ENCODE data around the gene SLC44A4. TPM values are rescaled to one million over a fixed set of nuclear protein-coding genes. Genes with fewer than 3 reads are reported as not detected.

The SLC44A4 gene
- total and polyA plus RNA-seq, 9 of the 15 experiments (the other 6 are each of a cell fraction or from before 2014, with no cell fraction given), result 7.9 to 18.6 (median 11.2) TPM

DNA sequence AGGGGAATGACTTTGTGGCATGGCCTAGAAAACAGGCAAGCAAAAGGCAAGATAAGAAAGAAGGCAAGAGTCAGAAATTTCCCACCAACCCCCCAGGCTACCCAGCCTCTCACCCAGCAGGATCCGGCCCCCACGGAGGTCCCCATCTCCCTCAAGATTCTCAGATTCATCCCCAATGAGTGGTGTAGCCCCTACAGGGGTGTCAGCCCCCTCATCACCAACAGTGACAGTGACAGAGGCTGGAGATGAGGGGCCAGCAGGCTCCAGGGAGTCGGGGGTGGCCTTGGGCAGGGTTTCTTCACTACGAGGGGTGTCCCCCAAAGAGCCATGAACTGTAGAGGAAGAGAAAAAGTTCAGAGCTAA lies 17.7 kb upstream of the SLC44A4 start:
- Histone ChIP-seq H3K9me1 (ENCODE audit: control insufficient read depth, insufficient read depth, low read length) (no peaks in the 10 kb centered on the region), H3K4me1 (replicated peaks in 1 of 2; ENCODE audit: control insufficient read depth in 2 of 2, insufficient read depth in 2 of 2, low read length in 2 of 2) (peaks cover 25 to 31% of the 10 kb centered on the region in 2 experiments; a peak in 4 of 5 replicates), H3K4me3 (peak overlapping the region; percentile 68), H3K9ac (ENCODE audit: insufficient read depth in 1 of 2, low read depth in 2 of 2, low read length in 2 of 2) (peak overlapping the region; percentile 65 to 99), H4K20me1 (replicated peaks; ENCODE audit: control insufficient read depth, insufficient read depth, low read length) (peaks cover 3% of the 10 kb centered on the region; the same call in 1 of the 2 replicates), H3K9me3 (replicated peaks; ENCODE audit: control insufficient read depth, insufficient read depth, low read depth, low read length) (no peaks in the 10 kb centered on the region), H2AFZ (ENCODE audit: low read depth, low read length) (peak overlapping the region; percentile 37; the same call in 1 of the 2 replicates), H3K79me2 (ENCODE audit: control insufficient read depth, insufficient read depth, low read length) (peaks cover 49% of the 10 kb centered on the region), H3K4me2 (ENCODE audit: insufficient read depth, low read length) (peak overlapping the region; percentile 83), H3K27ac (ENCODE audit: extremely low read depth, low read depth, low read length) (peak overlapping the region; percentile 60), H3K27me3 (ENCODE audit: control insufficient read depth in 2 of 2, insufficient read depth in 2 of 2, low read length in 2 of 2) (no peaks in the 10 kb centered on the region), H3K36me3 (ENCODE audit: control insufficient read depth, insufficient read depth, low read length) (peaks cover 56% of the 10 kb centered on the region)
- FAIRE-seq, result no peak
- in situ Hi-C loops (cut with MboI), result no loop called here
- CTCF ChIA-PET (ENCODE audit: low intra/inter-chr PET ratio), result no interaction called here
- intact Hi-C loops (cut with micrococcal nuclease), result no loop called here
- 19% methylated on average over 4 of the region's 4 CpGs for WGBS (ENCODE audit: insufficient coverage, low coverage, missing lambda C conversion rate)
- DNase-seq (ENCODE audit: extremely low read depth in 1 of 4, low spot score in 3 of 4), result no peak
- no peak for ATAC-seq
- no TSS peak for BruUV-seq (replicated peaks)
- POLR2A ChIA-PET, result interaction anchor here (0.9 to 1.0 kb wide), 3 partner anchors 22 to 62 kb away, joined by 3 to 5 read pairs (median 4); no protein-coding TSS in a partner anchor
- TF ChIP-seq, protein P1, sequence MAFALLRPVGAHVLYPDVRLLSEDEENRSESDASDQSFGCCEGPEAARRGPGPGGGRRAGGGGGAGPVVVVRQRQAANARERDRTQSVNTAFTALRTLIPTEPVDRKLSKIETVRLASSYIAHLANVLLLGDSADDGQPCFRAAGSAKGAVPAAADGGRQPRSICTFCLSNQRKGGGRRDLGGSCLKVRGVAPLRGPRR (CRISPR knock-in tag; IDR thresholded peaks at IDR 0.05), result 0 out of 2 replicates have a peak, but pooled peaks have one; percentile 26
- no peak for TF ChIP-seq NFIX (CRISPR knock-in tag; IDR thresholded peaks at IDR 0.05; ENCODE audit: low read depth)
- 0 out of 2 replicates have a peak, but pooled peaks have one; percentile 6 for TF ChIP-seq E2F3 (CRISPR knock-in tag; IDR thresholded peaks at IDR 0.05)
- no peak for TF ChIP-seq FOXJ2 (tag; IDR thresholded peaks at IDR 0.05)
- TF ChIP-seq FOXP1 (CRISPR knock-in tag; IDR thresholded peaks at IDR 0.05), result 0 out of 2 replicates have a peak, but pooled peaks have one; percentile 35
- TF ChIP-seq, protein P2, sequence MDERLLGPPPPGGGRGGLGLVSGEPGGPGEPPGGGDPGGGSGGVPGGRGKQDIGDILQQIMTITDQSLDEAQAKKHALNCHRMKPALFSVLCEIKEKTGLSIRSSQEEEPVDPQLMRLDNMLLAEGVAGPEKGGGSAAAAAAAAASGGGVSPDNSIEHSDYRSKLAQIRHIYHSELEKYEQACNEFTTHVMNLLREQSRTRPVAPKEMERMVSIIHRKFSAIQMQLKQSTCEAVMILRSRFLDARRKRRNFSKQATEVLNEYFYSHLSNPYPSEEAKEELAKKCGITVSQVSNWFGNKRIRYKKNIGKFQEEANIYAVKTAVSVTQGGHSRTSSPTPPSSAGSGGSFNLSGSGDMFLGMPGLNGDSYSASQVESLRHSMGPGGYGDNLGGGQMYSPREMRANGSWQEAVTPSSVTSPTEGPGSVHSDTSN (CRISPR knock-in tag; IDR thresholded peaks at IDR 0.05; ENCODE audit: low read depth), result no peak
- TF ChIP-seq, protein P2 (tag; conservative IDR thresholded peaks at IDR 0.05; ENCODE audit: low read depth), result no peak
- TF ChIP-seq, protein P3, sequence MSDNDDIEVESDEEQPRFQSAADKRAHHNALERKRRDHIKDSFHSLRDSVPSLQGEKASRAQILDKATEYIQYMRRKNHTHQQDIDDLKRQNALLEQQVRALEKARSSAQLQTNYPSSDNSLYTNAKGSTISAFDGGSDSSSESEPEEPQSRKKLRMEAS (CRISPR knock-in tag; IDR thresholded peaks at IDR 0.05), result peak; percentile 35; the same call in 1 of the 2 replicates
- no peak for TF ChIP-seq ZNF263 (CRISPR knock-in tag; IDR thresholded peaks at IDR 0.05; ENCODE audit: borderline replicate concordance)
- no peak for TF ChIP-seq SMAD4 (CRISPR knock-in tag; conservative IDR thresholded peaks at IDR 0.05)
- TF ChIP-seq DPF2 (IDR thresholded peaks at IDR 0.05), result 0 out of 2 replicates have a peak, but pooled peaks have one; percentile 18
- TF ChIP-seq, protein P4, sequence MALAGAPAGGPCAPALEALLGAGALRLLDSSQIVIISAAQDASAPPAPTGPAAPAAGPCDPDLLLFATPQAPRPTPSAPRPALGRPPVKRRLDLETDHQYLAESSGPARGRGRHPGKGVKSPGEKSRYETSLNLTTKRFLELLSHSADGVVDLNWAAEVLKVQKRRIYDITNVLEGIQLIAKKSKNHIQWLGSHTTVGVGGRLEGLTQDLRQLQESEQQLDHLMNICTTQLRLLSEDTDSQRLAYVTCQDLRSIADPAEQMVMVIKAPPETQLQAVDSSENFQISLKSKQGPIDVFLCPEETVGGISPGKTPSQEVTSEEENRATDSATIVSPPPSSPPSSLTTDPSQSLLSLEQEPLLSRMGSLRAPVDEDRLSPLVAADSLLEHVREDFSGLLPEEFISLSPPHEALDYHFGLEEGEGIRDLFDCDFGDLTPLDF (CRISPR knock-in tag; IDR thresholded peaks at IDR 0.05), result 0 out of 2 replicates have a peak, but pooled peaks have one; percentile 13
